Parathyroid adenoma (tissue), 2 donors: Measurements from ENCODE around the gene BAG5.

Experiments used
- H2AFZ ChIP-seq: fragments of 300-600 bp; sonication (generic); one replicate; pipeline ENCODE4 v1.7.0; 2017; ENCODE audit warnings: antibody characterized with exemption, mild to moderate bottlenecking
- H3K27ac ChIP-seq: fragments of 300-600 bp; sonication (generic); one replicate; pipeline ENCODE4 v1.7.0; 2017
- H3K27me3 ChIP-seq: fragments of 300-600 bp; sonication (generic); one replicate; pipeline ENCODE4 v1.7.0; 2017; ENCODE audit warnings: low read length; ENCODE audit not compliant: control insufficient read depth, insufficient read depth
- H3K36me3 ChIP-seq: fragments of 300-600 bp; sonication (generic); one replicate; pipeline ENCODE4 v1.7.0; 2017; ENCODE audit warnings: low read length; ENCODE audit not compliant: control insufficient read depth, insufficient read depth
- H3K4me1 ChIP-seq: fragments of 300-600 bp; sonication (generic); one replicate; pipeline ENCODE4 v1.7.0; 2017; ENCODE audit warnings: control low read depth
- H3K4me2 ChIP-seq: fragments of 300-600 bp; sonication (generic); one replicate; pipeline ENCODE4 v1.7.0; 2017; ENCODE audit warnings: low read length
- H3K4me3 ChIP-seq: fragments of 300-600 bp; sonication (generic); one replicate; pipeline ENCODE4 v1.7.0; 2017; ENCODE audit warnings: low read depth, low read length
- H3K79me2 ChIP-seq: fragments of 300-600 bp; sonication (generic); one replicate; pipeline ENCODE4 v1.7.0; 2017; ENCODE audit warnings: control low read depth
- H3K9ac ChIP-seq: fragments of 300-600 bp; sonication (generic); one replicate; pipeline ENCODE4 v1.7.0; 2017; ENCODE audit warnings: mild to moderate bottlenecking
- H3K9me3 ChIP-seq: fragments of 300-600 bp; sonication (generic); one replicate; pipeline ENCODE4 v1.7.0; 2017; ENCODE audit warnings: low read length; ENCODE audit not compliant: control insufficient read depth
- CTCF ChIP-seq: fragments of 300-600 bp; sonication (generic); IDR thresholded peaks from one replicate; pipeline ENCODE4 v1.7.0; 2017; ENCODE audit warnings: antibody characterized with exemption, mild to moderate bottlenecking
- donor health status: primary hyperparathyroidism.

BAG5 gene

GRCh38 chr14:103547455-103547940 lies 15.0 kb downstream of the BAG5 start:
- Histone ChIP-seq H3K27me3 (no peaks in the 10 kb centered on the region), H3K4me3 (no peak overlapping the region), H3K79me2 (peaks cover 18% of the 10 kb centered on the region), H2AFZ (no peak overlapping the region), H3K4me2 (no peak overlapping the region), H3K9me3 (no peaks in the 10 kb centered on the region), H3K36me3 (no peaks in the 10 kb centered on the region), H3K9ac (no peak overlapping the region), H3K4me1 (peaks cover 2% of the 10 kb centered on the region), H3K27ac (no peak overlapping the region)
- TF ChIP-seq CTCF: no peak

- no peak overlapping the region for H3K4me3 ChIP-seq
- no peaks in the 10 kb centered on the region for H3K36me3 ChIP-seq
- TF ChIP-seq CTCF: peak; percentile 95
- peaks cover 13% of the 10 kb centered on the region for H3K79me2 ChIP-seq
- H3K9me3 ChIP-seq: no peaks in the 10 kb centered on the region
- H3K4me1 ChIP-seq: peaks cover 3% of the 10 kb centered on the region
- H3K9ac ChIP-seq: no peak overlapping the region
- no peak overlapping the region for H3K4me2 ChIP-seq
- no peak overlapping the region for H2AFZ ChIP-seq
- H3K27ac ChIP-seq: no peak overlapping the region
- H3K27me3 ChIP-seq: no peaks in the 10 kb centered on the region
Measured at GRCh38 chr14:103546652-103547454, 15.6 kb downstream of the BAG5 start.

- H3K9ac ChIP-seq: no peak overlapping the region
- no peak overlapping the region for H2AFZ ChIP-seq
- H3K4me2 ChIP-seq: no peak overlapping the region
- H3K36me3 ChIP-seq: no peaks in the 10 kb centered on the region
- H3K4me3 ChIP-seq: no peak overlapping the region
- no peaks in the 10 kb centered on the region for H3K9me3 ChIP-seq
- no peak for TF ChIP-seq CTCF
- peaks cover 3% of the 10 kb centered on the region for H3K4me1 ChIP-seq
- no peaks in the 10 kb centered on the region for H3K27me3 ChIP-seq
- peaks cover 7% of the 10 kb centered on the region for H3K79me2 ChIP-seq
- no peak overlapping the region for H3K27ac ChIP-seq
Measured at GRCh38 chr14:103545915-103546651, 16.4 kb downstream of the BAG5 start.

- Histone ChIP-seq H3K9me3 (no peaks in the 10 kb centered on the region), H3K36me3 (no peaks in the 10 kb centered on the region), H3K27ac (no peak overlapping the region), H3K4me1 (peaks cover 3% of the 10 kb centered on the region), H3K4me3 (no peak overlapping the region), H3K4me2 (no peak overlapping the region), H3K9ac (no peak overlapping the region), H3K79me2 (peaks cover 5% of the 10 kb centered on the region), H3K27me3 (no peaks in the 10 kb centered on the region), H2AFZ (no peak overlapping the region)
- TF ChIP-seq CTCF: no peak
Measured at GRCh38 chr14:103545219-103545914, 17.1 kb downstream of the BAG5 start.
